Lower leg skin (tissue), 3 donors: ENCODE results near the gene JUND.

Experiments
- CTCF ChIP-seq, 3 donors: fragments of 450-650 bp; IDR thresholded peaks; one replicate each; pipeline ENCODE4 v1.5.1; 2016; ENCODE audit warnings: antibody characterized with exemption in 3 of 3, mild to moderate bottlenecking in 3 of 3, moderate library complexity in 2 of 3
- POLR2A ChIP-seq, 2 donors: fragments of 450-650 bp; IDR thresholded peaks; one replicate each; pipeline ENCODE4 v1.6.1; 2016 to 2017; ENCODE audit warnings: antibody characterized with exemption in 2 of 2, mild to moderate bottlenecking in 1 of 2, moderate library complexity in 1 of 2

GRCh38 chr19:18261474-18261873, 19.9 kb downstream of the JUND start:
- no peak for TF ChIP-seq CTCF (IDR thresholded peaks at IDR 0.05)
- TF ChIP-seq POLR2A (IDR thresholded peaks at IDR 0.05) = no peak
